ENCODE results near the gene PIK3R6. TPM values are rescaled to one million over a fixed set of nuclear protein-coding genes. Genes with fewer than 3 reads are reported as not detected.

PIK3R6 gene
- total and polyA plus RNA-seq, 2 experiments from 2014 or later = 0.11 to 0.24 TPM

- no peak overlapping the region for H3K4me2 ChIP-seq
- DNase-seq (ENCODE audit: low spot score) = no peak
- H3K36me3 ChIP-seq (ENCODE audit: insufficient read depth) = no peaks in the 10 kb centered on the region
- Mint-ChIP-seq H3K4me3 (no peak overlapping the region), H3K4me1 (peaks cover 14% of the 10 kb centered on the region; the same call in 2 of the 3 replicates), H3K27ac (no peak overlapping the region; the same call in 1 of the 2 replicates), H3K36me3 (ENCODE audit: low read depth) (peaks cover 4% of the 10 kb centered on the region; the same call in 1 of the 3 replicates), H3K27me3 (ENCODE audit: insufficient read depth, low read depth, poor library complexity) (peaks cover 10% of the 10 kb centered on the region), H3K9me3 (no peaks in the 10 kb centered on the region)
- TF ChIP-seq REST (IDR thresholded peaks at IDR 0.05; ENCODE audit: unreplicated experiment) (no peak), EZH2 (IDR thresholded peaks at IDR 0.05; ENCODE audit: low read depth, unreplicated experiment) (no peak), ZNF462 (CRISPR knock-in tag; IDR thresholded peaks at IDR 0.05) (no peak), JUNB (IDR thresholded peaks at IDR 0.05; ENCODE audit: unreplicated experiment) (no peak), POLR2AphosphoS5 (IDR thresholded peaks at IDR 0.05; ENCODE audit: low read depth) (no peak), STAT1 (IDR thresholded peaks at IDR 0.05; ENCODE audit: unreplicated experiment) (no peak)
- peak overlapping the region; percentile 84; the same call in 1 of the 2 replicates for H2AFZ ChIP-seq
- ATAC-seq = peak; percentile 25
- no peaks in the 10 kb centered on the region for H3F3A ChIP-seq (replicated peaks; ENCODE audit: low read depth)
- H3K27ac ChIP-seq (ENCODE audit: low read depth) = no peak overlapping the region
- H3K27me3 ChIP-seq (ENCODE audit: insufficient read depth) = no peaks in the 10 kb centered on the region
- H3K4me3 ChIP-seq = no peak overlapping the region
- no peaks in the 10 kb centered on the region for H3K4me1 ChIP-seq (ENCODE audit: insufficient read depth)
- H3K79me2 ChIP-seq (replicated peaks; ENCODE audit: insufficient read depth) = no peaks in the 10 kb centered on the region
- H4K20me1 ChIP-seq (replicated peaks; ENCODE audit: insufficient read depth) = no peaks in the 10 kb centered on the region
- no peaks in the 10 kb centered on the region for H3K9me2 ChIP-seq (ENCODE audit: insufficient read depth)
Observed at GRCh38 chr17:8888704-8889302, 21.3 kb upstream of the PIK3R6 start.
